ENCODE results near the gene INSRR.

The INSRR gene

GRCh38 chr1:156894001-156894400, 35.1 kb upstream of the INSRR start:
- no peak for DNase-seq

GRCh38 chr1:156893048-156893953, 34.4 kb upstream of the INSRR start, which contains the start of gene PEAR1:
Gene PEAR1, plus strand, starts transcription at chr1:156893718. Its CDS starts 10,209 bp downstream, at chr1:156903927.
- no peak for DNase-seq

- DNase-seq, result peak; percentile 45 to 48
Measured at GRCh38 chr1:156892190-156893047, 33.5 kb upstream of the INSRR start.

- DNase-seq, result peak; percentile 67 to 73
Measured at GRCh38 chr1:156889802-156890580, 31.1 kb upstream of the INSRR start.

GRCh38 chr1:156887734-156888133, 28.8 kb upstream of the INSRR start:
- no peak for DNase-seq

- no peak for DNase-seq
Measured at GRCh38 chr1:156887317-156887716, 28.4 kb upstream of the INSRR start.

- no peak for DNase-seq
Measured at GRCh38 chr1:156886583-156887281, 27.8 kb upstream of the INSRR start.

GRCh38 chr1:156885880-156886355, 27.0 kb upstream of the INSRR start:
- DNase-seq, result no peak

- no peak for DNase-seq
Measured at GRCh38 chr1:156885314-156885713, 26.4 kb upstream of the INSRR start.

GRCh38 chr1:156884560-156885184, 25.8 kb upstream of the INSRR start:
- DNase-seq, result no peak

GRCh38 chr1:156883919-156884318, 25.0 kb upstream of the INSRR start:
- no peak for DNase-seq

- no peak for DNase-seq
Measured at GRCh38 chr1:156882543-156882942, 23.6 kb upstream of the INSRR start.

- DNase-seq, result no peak
Measured at GRCh38 chr1:156881663-156882062, 22.7 kb upstream of the INSRR start.

- DNase-seq, result no peak
Measured at GRCh38 chr1:156881101-156881500, 22.2 kb upstream of the INSRR start.

GRCh38 chr1:156880473-156880872, 21.6 kb upstream of the INSRR start:
- DNase-seq, result no peak

- no peak for DNase-seq
Measured at GRCh38 chr1:156879876-156880275, 21.0 kb upstream of the INSRR start.

- no peak for DNase-seq
Measured at GRCh38 chr1:156877433-156878170, 18.7 kb upstream of the INSRR start.

GRCh38 chr1:156876281-156876680, 17.4 kb upstream of the INSRR start:
- DNase-seq, result no peak

GRCh38 chr1:156875341-156875615, 16.4 kb upstream of the INSRR start:
- no peak for DNase-seq

GRCh38 chr1:156874572-156875340, 15.8 kb upstream of the INSRR start:
- DNase-seq, result no peak

Measured in hippocampal formation (tissue), 2 donors.